ENCODE measurements around the gene HES2.
A peak's percentile ranks its signal among the peaks of the same experiment; 100 is the strongest.
"Not testable (repeated sequence)": the region's sequence is repeated elsewhere in the genome, so short reads cannot be mapped to it uniquely, and the experiment has no call there.

Gene HES2

DNA sequence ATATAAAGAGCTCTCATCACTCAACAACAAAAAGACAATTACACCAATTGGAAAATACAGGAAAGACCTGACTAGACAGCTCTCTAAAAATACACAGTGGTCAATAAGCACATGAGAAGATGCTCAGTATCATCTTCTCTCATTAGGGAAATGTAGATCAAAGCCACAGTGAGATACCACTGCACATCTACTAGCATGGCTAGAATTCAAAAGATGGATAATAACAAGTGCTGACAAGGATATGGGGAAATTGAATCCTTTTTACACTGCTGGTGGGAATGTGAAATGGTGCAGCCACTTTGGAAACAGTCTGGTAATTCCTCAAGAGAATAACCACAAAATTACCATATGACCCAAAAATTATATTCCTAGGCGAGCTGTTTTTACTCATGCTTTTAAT, 35.6 kb downstream of the HES2 start:
- no peak for DNase-seq

DNA sequence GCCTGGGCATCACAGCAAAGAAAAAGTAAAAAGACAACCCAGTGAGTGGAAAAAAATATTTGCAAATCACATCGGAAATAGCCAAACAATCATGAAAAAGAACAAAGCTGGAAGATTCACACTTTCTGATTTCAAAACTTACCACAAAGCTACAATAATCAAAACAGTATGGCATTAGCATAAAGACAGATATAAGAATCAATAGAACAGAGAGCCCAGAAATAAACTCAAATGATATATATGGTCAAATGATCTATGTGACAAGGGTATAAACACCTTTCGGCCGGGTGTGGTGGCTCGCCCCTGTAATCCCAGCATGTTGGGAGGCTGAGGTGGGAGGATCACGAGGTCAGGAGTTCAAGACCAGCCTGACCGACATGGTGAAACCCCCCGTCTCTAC, 39.7 kb downstream of the HES2 start:
- no peak for DNase-seq

DNA sequence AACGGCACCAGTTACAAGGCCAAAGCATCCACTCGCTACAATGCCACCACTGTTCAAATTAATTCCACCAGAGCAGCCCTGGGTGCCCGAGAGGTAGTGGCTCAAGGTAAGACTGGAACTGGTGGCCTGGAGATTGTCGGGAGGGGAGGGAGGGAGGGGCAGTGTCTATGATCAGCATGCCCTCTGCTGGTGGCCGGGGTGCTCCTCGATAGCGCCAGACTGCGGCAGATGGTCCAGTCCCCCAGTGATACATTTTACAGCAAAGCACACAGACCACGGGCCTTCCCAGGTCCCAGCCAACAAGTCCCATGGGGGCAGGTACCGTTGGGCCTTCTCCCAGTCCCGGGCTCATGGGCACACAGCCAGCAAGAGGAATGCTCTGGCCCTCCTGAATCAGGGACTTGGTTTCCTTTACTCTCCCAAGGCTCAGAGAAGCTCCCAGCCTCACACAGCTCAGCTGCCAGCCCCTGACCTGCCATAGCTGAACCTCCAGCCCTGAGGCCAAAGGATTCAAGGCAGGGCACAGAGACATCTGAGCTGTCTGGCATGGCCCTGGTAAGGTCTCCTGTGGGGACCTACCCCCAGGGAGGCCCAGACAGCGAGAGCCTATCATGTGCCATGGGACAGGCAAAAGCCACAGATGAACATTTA, 41.5 kb downstream of the HES2 start:
- DNase-seq: no peak

DNA sequence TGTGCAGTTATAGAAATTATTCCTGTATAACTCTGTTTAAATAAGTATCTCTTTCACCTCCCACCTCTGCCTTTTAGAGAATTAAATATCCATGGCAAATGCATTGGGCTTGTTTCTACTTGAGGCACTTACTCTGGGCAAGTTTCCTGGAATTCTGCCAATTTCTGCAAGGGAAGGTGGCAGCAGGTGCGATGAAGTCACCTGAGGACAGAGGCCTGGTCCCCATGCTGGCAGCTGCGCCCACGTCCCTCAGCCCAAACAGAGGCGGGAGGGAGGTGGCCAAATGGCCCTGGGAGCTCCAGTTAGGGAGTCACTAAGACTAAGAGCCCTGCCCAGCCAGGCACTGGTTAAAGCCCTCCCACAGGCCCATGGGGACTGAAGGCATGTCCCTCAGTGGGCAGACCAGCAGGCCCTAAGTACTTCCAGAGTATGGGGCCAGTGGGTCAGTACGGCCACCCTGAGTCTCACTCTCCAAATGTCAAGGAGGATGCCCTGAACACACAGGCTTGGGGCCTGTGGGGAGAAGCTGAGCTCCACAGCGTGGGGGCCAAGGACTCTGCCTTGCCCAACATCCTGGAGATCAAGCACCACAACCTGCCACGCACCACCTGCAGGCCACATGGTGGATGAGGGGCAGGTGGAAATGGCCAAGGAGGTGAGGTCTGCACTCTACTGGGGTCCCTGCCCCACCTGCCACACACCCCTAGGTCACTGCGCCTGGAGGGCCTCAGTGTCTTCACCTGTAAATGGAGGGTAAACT, 45.6 kb downstream of the HES2 start:
- DNase-seq: no peak

DNA sequence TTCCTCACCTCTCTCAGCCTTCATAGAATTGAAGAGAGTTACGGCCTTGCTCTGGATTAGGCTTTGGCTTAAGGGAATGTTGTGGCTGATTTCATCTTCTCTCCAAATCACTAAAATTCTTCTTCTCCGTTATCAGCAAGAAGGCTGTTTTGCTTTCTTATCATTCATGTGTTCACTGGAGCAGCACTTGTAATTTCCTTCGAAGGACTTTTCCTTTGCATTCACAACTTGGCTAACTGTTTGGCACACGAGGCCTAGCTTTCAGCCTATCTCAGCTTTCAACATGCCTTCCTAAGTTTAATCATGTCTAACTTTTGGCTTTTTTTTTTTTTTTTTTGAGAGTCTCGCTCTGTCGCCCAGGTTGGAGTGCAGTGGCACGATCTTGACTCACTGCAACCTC, 47.5 kb downstream of the HES2 start:
- DNase-seq: not testable (repeated sequence)

DNA sequence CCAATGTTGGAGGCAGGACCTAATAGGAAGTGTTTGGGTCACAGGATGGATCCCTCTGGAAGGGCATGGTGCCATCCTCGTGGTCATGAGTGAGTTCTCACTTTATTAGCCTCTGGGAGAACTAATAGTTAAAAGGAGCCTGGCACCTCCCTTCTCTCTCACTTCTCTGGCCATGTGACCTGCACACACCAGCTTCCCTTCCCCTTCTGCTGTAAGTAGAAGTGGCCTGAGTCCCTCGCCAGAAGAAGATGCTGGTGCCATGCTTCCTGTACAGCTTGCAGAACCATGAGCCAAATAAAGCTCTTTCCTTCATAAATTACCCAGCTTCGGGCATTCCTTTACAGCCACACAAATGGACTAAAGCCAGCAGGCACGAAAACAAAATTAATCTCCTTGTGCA, 49.7 kb downstream of the HES2 start:
- DNase-seq: peak in 1 of 3 donors; percentile 25

DNA sequence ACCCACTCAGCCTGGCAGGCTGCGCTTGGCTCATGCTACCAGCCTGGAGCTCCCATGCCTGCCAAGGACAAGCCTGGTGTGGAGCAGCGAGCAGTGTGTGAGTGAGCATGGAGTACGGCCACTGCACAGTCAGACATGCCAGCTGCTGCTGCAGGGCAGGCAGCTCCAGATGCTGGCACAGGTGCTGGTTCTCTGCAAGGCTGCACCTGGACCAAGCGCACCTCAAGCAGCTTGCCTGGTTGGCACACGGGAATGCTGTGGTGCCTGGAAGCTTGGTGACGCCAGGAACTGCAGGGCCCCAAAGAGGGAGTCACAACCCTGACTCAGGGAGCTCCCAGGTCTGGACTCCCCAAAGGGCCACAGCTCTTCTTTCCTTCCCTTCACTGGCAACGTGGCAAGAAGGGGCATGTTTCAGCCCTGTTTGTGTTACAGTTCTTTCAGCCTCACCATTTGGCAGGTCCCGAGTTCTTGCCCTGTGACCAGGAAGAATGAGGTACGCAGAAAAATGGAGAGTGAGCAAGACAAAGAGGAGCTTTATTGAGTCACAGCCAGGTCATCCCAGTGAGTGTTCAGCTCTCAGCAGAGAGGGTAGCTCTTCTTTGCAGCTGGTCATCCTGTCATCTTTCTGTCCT, 52.2 kb downstream of the HES2 start:
- no peak for DNase-seq

DNA sequence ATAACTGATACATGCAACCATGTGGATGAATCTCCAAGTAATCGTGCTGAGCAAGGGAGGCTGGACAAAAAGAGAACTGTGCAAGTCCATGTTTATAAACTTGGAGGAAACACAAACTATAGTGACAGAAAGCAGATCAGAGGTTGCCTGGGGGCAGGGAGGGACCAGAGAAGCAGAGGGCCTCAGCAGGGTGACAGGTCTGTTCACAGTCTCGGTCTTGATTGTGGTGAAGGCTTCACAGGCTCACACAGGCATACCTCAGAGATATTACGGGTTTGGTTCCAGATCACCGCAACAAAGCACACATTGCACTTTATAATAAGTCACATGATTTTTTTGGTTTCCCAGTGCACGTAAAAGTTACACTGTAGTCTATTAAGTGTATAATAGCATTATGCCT, 54.7 kb downstream of the HES2 start:
- DNase-seq: no peak

DNA sequence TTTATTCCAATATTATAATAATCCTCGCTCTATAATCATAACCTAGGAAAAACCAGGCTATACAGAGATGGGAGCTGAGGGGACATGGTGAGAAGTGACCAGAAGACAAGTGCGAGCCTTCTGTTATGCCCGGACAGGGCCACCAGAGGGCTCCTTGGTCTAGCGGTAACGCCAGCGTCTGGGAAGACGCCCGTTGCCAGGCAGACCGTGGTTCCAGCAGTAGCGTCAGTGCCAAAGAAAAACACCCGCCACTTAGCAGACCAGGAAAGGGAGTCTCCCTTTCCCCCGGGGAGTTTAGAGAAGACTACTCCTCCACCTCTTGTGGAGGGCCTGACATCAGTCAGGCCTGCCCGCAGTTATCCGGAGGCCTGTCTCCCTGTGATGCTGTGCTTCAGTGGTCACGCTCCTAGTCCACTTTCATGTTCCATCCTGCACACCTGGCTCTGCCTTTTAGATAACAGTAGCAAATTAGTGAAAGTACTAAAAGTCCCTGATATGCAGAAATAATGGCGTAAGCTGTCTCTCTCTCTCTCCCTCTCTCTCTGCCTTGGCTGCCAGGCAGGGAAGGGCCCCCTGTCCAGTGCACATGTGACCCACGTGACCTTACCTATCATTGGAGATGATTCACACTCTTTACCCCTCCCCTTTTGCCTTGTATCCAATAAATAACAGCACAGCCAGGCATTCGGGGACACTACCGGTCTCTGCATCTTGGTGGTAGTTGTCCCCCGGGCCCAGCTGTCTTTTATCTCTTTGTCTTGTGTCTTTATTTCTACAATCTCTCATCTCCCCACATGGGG, 56.4 kb downstream of the HES2 start:
- DNase-seq: peak; percentile 26 to 55 (median 36)

Data from suppressor macrophage treated with lipopolysaccharide for 1 hour (primary cell).